Right lobe of liver (tissue), 6 donors: ENCODE data around the gene DENND6A. TPM values are rescaled to one million over a fixed set of nuclear protein-coding genes. Genes with fewer than 3 reads are reported as not detected.

Experiments
- ATAC-seq, 4 donors: fragments of 200-7000 bp; cut with Tn5 transposase; one replicate each; pipeline ENCODE4 v1.9.1; 2020; ENCODE audit warnings: mild to moderate bottlenecking in 4 of 4, moderate library complexity in 4 of 4
- DNase-seq, 3 donors: peaks; one replicate each; pipeline ENCODE4 v3.0.0-alpha.2; 2020
- H3K27ac ChIP-seq, 3 donors: fragments of 200-600 bp; one replicate each; pipeline ENCODE4 v1.8.0; 2022
- H3K27me3 ChIP-seq, 2 donors: fragments of 200-600 bp; one replicate each; pipeline ENCODE4 v1.8.0; 2022
- H3K36me3 ChIP-seq, 4 donors: fragments of 200-600 bp; sonication (generic) in 1 of 4; one replicate each; pipeline versions ENCODE4 v1.5.1 to v1.8.0; 2017 to 2022; ENCODE audit warnings: control low read depth in 1 of 4
- H3K4me1 ChIP-seq, 4 donors: fragments of 200-600 bp; sonication (generic) in 1 of 4; one replicate each; pipeline versions ENCODE4 v1.5.1 to v1.8.0; 2017 to 2022; ENCODE audit warnings: control low read depth in 1 of 4
- H3K4me3 ChIP-seq, 3 donors: fragments of 200-600 bp; one replicate each; pipeline ENCODE4 v1.8.0; 2022
- H3K9me3 ChIP-seq, 4 donors: fragments of 200-600 bp; sonication (generic) in 1 of 4; one replicate each; pipeline versions ENCODE4 v1.5.1 to v1.8.0; 2017 to 2022; ENCODE audit warnings: control low read depth in 1 of 4
- POLR2A ChIP-seq: fragments of 450-650 bp; IDR thresholded peaks from one replicate; pipeline ENCODE4 v1.6.1; 2017; ENCODE audit warnings: antibody characterized with exemption, mild to moderate bottlenecking
- WGBS: methylation state at CpG from one replicate; pipeline ENCODE4 v1.1.6; 2018; ENCODE audit warnings: low coverage, low lambda C conversion rate; ENCODE audit not compliant: insufficient coverage; ENCODE audit errors: missing lambda C conversion rate; 5-methylcytosine and 5-hydroxymethylcytosine counted together
- intact Hi-C, 2 donors: fragments of 100-400 bp; cut with DNase I; formaldehyde crosslinking; loops; one replicate each; pipeline versions ENCODE4 v1.11.2 to v1.14.1; 2022
- total RNA-seq, 6 experiments: library from RNA; depleted of rRNA in 2 of 6; stranded (reverse); fragments of >200 nt in 2 of 6; fragmentation: NEBNext Ultra II Directional in 3 of 6; extraction: Animal tissue kit (Norgen Biotek cat#: 25700) in 3 of 6; gene quantifications; one replicate each; pipeline versions ENCODE4 v1.1.0 to v1.2.4, GENCODE V29; 2016 to 2023
- TF ChIP-seq, protein P1 (sequence below), 4 donors: fragments of 200-600 bp in 3 of 4; fragments of 450-650 bp in 1 of 4; IDR thresholded peaks; one replicate each; pipeline versions ENCODE4 v1.5.1 to v1.8.0; 2016 to 2022; ENCODE audit warnings: antibody characterized with exemption in 4 of 4, mild to moderate bottlenecking in 2 of 4
- donor health status: DM: no; HTN: yes; CAD: no.
- donor health status: DM: no; HTN: no; CAD: no.
- donor health status: DM: no; HTN: no; CAD: no.
- donor health status: DM: no; HTN: yes; CAD: no.
- donor health status: DM: no; HTN: yes; CAD: no.

Gene DENND6A
- total RNA-seq, 6 experiments from 2014 or later = 5.5 to 11.0 (median 9.2) TPM

DNA sequence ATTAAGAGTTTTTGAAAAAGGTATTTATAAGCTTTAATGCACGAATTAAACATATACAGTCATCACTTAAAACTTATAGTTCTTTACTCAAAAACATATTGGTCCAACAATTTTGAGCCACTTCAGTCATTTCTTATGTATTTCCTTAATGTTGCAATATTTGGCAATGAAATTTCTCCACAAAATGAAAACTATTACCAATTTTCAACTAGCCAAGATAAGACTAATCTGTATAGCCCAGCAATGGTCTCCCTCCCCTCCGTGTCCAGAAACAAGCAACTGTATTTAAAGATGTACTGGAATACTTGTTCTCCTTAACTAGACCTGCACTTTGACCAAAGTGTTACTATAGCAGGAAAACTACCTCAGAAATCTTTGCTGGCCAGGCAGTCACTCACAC is 105.0 kb downstream of the DENND6A start:
- peaks cover 0 to 24% (median 5%) of the 10 kb centered on the region in 4 donors for H3K4me1 ChIP-seq
- ATAC-seq (peak in 1 of 4 donors; percentile 14), DNase-seq (no peak)
- peaks cover 0 to 10% (median 0%) of the 10 kb centered on the region in 4 donors for H3K36me3 ChIP-seq
- no peak overlapping the region for H3K27ac ChIP-seq
- TF ChIP-seq, protein P1, sequence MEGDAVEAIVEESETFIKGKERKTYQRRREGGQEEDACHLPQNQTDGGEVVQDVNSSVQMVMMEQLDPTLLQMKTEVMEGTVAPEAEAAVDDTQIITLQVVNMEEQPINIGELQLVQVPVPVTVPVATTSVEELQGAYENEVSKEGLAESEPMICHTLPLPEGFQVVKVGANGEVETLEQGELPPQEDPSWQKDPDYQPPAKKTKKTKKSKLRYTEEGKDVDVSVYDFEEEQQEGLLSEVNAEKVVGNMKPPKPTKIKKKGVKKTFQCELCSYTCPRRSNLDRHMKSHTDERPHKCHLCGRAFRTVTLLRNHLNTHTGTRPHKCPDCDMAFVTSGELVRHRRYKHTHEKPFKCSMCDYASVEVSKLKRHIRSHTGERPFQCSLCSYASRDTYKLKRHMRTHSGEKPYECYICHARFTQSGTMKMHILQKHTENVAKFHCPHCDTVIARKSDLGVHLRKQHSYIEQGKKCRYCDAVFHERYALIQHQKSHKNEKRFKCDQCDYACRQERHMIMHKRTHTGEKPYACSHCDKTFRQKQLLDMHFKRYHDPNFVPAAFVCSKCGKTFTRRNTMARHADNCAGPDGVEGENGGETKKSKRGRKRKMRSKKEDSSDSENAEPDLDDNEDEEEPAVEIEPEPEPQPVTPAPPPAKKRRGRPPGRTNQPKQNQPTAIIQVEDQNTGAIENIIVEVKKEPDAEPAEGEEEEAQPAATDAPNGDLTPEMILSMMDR (IDR thresholded peaks at IDR 0.05) = no peak
- TF ChIP-seq POLR2A = no peak
- H3K4me3 ChIP-seq = no peak overlapping the region
- no peaks in the 10 kb centered on the region for H3K27me3 ChIP-seq
- WGBS = 74% methylated on average over 2 of the region's 2 CpGs
- intact Hi-C loops = no loop called here
- H3K9me3 ChIP-seq = no peaks in the 10 kb centered on the region

DNA sequence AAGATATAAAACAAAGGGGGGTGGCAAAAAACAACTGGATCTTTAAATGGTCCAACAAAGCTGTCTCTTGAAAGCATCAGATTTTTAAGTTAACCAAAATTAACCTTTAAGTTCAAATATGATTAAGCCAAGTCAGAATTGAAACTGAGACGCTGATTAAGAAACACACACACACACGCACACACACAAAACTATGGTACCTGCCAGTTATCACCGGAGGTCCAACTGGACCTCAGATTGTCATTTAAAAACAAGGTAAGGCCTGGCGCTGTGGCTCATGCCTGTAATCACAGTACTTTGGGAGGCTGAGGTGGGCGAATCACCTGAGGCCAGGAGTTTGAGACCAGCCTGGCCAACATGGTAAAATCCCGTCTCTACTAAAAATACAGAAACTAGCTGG is 106.1 kb downstream of the DENND6A start:
- Histone ChIP-seq H3K27ac (no peak overlapping the region), H3K4me3 (no peak overlapping the region), H3K4me1 (peaks cover 0 to 16% (median under 1%) of the 10 kb centered on the region in 4 donors), H3K9me3 (no peaks in the 10 kb centered on the region), H3K27me3 (no peaks in the 10 kb centered on the region), H3K36me3 (peaks cover 0 to 13% (median under 1%) of the 10 kb centered on the region in 4 donors)
- intact Hi-C loops = no loop called here
- ATAC-seq (no peak), DNase-seq (no peak)
- TF ChIP-seq, protein P1 (IDR thresholded peaks at IDR 0.05) = no peak
- TF ChIP-seq POLR2A = no peak
- WGBS = 59% methylated on average over 4 of the region's 6 CpGs

DNA sequence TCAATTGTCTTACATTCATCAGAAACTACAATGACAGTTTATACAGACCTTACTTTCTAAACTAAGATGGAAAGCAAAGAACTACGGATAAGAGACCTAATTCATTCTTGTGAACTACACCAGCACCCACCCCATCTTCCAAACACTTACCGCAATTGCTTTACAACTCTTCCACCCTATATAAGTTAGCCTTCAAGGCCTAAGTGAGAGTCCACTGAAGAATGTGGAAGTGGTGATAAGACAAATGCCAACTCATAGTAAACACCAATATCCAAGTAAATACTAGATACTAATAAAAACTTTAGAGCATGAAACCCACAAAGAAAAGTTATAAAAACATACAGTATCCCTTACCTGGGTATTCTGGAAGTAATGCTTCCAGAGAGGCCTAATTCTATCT is 109.3 kb downstream of the DENND6A start:
- peaks cover 0 to 27% (median 9%) of the 10 kb centered on the region in 4 donors for H3K36me3 ChIP-seq
- whole genome bisulfite sequencing = 87% methylated on average over 2 of the region's 2 CpGs
- H3K4me1 ChIP-seq = peaks cover 0 to 16% (median under 1%) of the 10 kb centered on the region in 4 donors
- TF ChIP-seq POLR2A = no peak
- TF ChIP-seq, protein P1 (IDR thresholded peaks at IDR 0.05) = no peak
- ATAC-seq (no peak), DNase-seq (no peak)
- H3K4me3 ChIP-seq = no peak overlapping the region
- H3K9me3 ChIP-seq = no peaks in the 10 kb centered on the region
- intact Hi-C loops = no loop called here
- H3K27ac ChIP-seq = no peak overlapping the region
- H3K27me3 ChIP-seq = no peaks in the 10 kb centered on the region

GRCh38 chr3:57582474-57583168 is 110.3 kb downstream of the DENND6A start:
- peaks cover 0 to 36% (median 13%) of the 10 kb centered on the region in 4 donors for H3K36me3 ChIP-seq
- H3K27ac ChIP-seq = no peak overlapping the region
- 87% methylated on average over 7 of the region's 7 CpGs for WGBS
- H3K4me3 ChIP-seq = no peak overlapping the region
- ATAC-seq (peak in 2 of 4 donors; percentile 22 to 24), DNase-seq (no peak)
- TF ChIP-seq, protein P1 (IDR thresholded peaks at IDR 0.05) = peak in 1 of 4 donors; percentile 16
- no peak for TF ChIP-seq POLR2A
- H3K27me3 ChIP-seq = no peaks in the 10 kb centered on the region
- H3K4me1 ChIP-seq = peaks cover 0 to 16% (median under 1%) of the 10 kb centered on the region in 4 donors
- intact Hi-C loops = no loop called here
- H3K9me3 ChIP-seq = no peaks in the 10 kb centered on the region
